Activated CD8-positive, alpha-beta memory T cell treated with anti-CD3 and anti-CD28 coated beads for 4 hours (primary cell): ENCODE results near the gene SLC2A10.

Experiments used
- DNase-seq, 2 donors: peaks; one replicate each; pipeline ENCODE4 v3.0.0-alpha.2; 2020; ENCODE audit warnings: low read depth in 2 of 2

The SLC2A10 gene

DNA sequence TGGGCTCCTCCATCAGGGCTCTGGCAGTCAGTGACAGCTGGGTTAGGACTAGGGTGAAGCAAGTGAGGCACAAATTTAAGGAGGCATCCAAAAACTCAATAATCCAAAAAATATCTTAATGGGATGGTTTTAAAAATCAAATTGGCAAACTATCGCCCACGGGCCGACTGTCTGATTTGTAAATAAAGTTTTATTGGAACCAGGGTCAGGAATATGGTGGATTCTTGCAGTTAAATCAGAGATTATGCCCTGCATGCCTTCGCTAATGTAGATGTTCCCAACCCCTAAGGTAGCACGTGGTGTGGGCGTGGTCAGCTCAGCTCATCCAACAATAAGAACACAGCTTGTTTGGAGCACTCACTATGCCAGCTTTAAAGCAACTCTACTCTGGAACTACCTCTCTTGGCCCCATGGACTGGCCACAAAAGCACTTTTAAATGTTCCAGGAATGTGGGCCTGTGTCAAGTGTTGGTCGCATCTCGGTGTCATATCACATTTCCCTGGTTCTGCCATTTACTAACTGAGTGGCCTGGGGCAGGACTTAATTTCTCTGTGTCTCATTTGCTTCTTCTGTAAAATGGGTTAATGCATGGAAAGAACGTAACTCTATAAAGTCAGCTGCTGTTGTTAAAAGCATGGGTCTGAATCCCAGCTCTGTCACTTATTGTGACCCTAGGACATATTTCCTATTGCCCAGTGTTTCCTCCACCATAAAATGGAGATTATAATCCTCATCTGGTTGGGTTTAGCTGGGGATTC lies 27.2 kb upstream of the SLC2A10 start:
- no peak for DNase-seq

DNA sequence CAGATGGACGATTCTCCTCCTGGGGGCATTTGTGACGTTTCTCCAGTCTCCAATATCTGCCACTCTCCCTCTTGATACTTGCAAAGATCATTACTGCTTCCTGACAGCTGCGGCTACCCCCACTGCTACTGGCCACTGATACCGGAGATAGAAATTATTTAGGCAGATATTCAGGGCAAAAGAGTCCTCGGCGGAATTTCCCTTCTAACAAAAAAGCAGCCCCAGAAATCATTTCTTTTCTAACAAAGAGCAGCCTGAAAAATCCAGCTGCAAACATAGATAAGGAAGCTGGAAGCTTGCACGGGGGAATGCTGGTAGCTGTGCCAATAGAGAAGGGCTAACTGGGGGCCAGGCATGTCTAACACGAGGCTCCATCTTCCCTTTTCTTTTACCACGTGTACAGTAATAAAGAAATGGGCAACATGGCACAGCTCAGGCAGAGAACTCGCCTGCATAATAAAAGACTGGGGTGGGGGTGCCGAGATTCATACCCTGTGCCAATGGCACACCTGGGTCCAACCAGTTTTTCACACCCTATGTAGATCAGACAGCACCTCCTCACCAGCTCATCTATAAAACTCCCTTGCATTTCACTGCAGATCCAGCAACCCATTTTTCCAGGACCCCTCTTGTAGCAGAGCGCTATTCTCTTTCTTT lies 26.3 kb upstream of the SLC2A10 start:
- no peak for DNase-seq

DNA sequence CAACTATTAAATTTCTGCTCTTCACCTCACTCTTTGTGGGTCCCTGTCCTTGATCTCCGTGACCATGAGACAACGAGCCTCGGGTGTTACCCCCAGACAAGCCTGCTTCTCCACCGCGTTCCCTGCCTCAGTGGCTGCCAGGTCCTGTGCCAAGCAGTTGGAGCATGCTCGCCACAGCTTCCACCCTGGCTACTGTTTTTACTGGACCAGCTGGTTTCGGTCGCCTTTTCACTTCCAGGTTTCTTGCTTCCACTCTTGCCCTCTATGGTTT lies 25.8 kb upstream of the SLC2A10 start:
- no peak for DNase-seq

DNA sequence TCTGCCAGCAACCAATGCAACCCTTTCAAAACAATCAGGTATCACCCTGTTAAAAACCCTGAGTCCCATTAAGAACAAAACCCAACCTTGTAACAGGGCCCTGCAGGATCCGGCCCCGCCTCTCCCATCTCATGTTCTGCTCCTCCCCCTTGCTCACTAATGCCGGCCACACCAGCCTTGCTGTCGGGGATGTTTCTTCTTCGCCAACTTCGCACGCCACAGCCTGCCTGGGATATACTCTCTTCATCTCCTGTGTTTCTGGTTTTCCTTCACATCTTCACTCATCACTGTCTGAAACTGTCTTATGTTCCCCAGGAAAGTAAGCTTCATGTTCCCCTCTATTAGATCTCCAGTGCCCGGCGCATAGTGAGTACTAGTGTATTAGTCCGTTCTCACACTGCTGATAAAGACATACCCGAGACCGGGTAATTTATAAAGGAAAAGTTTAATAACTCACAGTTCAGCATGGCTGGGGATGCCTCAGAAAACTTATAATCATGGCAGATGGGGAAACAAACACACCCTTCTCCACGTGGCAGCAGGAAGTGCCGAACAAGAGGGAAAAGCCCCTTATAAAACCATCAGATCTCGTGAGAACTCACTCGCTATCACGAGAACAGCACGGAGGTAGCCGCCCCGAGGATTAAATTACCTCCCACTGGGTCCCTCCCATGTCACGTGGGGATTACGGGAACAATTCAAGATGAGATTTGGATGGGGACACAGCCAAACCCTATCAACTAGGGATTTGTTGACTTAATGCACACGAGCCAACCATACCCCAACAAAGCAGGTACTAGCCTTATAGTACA lies 25.3 kb upstream of the SLC2A10 start:
- no peak for DNase-seq

DNA sequence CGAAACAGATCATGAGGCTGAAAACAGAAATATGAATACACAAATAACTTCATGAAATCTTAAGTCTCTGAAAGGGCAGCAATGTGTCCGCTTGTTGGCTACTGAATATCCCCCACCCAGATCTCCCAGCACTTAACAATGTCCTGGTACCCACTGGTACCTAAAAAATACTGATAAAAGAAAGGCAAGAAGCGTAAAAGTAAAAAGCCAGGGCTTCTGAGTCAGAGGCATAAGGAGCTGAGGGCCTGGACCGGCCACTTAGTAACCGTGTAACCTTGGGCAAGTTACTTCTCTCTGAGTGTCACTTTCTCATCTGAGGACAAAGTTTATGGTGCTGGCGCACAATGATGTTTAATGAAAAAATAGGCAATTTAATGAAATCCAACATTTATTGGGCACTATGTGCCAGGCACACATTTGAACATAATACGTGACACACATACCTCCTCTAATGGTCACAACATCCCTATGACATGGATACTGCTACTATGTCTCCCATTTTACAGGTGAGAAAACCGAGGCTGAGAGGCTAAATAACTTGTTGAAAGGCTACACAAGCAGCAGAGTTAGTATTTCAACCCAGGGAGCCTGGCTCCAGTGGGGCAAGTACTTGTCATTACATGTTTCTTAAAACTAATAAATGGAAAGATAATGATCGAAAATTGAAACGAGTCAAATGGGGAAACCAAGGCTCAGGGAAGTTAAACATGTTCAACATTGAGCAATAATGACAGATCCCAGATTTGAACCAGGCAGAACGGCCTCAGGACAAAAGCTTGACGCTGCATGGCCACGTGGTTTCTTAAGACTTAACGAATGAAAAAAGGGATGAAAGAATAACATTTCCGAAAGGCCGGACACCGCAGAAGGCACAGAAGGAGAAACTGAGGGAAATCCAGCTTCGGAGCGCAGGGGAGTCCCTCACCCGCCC lies 21.0 kb upstream of the SLC2A10 start:
- no peak for DNase-seq

DNA sequence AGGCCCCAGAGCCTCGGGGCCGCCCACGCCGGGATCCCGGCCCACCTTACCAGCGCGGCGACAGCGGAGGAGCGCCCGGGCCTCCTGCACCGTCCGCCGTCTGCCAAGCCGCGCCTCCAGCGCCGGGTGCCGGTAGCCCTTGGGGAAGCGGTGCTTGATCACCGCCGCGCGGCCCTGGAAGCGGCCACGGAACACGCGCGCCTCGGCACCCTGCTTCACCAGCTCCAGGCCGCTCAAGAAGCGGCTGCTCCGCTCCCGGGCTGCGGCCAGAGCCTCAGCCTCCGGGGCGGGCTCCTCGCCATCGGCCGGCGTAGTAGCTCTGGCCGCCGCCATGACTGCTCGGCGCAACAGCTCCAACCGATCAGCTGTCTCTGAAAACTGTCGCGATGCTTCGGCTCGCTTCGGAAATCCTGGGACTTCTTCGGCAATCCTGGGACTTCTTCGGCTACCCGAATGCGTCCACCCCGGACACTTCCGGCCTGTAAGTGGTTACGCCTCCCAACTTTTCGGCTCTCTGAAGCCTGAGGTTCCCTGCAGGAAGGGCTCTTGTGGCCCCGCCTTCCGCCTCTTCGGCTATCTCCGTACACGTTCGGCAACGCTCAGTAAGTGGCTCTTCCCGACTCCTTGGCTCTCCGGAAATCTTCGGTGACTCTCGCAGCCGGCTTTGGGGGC lies 20.2 kb upstream of the SLC2A10 start, which contains the start of gene TP53RK:
TSS of gene TP53RK (minus strand) at position 363 of the 672 bp plus-strand sequence. CDS start at position 333, 30 bp downstream.
- DNase-seq, result peak; percentile 85 to 93

DNA sequence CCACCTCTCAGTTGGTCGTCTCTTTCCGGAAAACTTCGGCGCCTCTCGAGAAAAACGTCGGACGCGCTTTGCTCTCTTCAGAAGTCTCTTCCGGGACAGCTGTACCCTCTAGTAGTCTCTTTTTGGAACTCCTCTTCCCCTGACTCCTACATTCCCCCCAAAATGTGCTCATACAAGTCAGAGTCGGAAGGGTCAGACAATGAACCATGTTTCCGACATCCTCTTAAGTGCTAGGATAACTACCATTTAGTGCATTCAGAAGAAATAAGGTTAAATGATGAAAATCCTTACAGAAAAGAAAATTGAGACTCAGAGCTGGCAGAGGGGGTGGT lies 19.7 kb upstream of the SLC2A10 start:
- no peak for DNase-seq

DNA sequence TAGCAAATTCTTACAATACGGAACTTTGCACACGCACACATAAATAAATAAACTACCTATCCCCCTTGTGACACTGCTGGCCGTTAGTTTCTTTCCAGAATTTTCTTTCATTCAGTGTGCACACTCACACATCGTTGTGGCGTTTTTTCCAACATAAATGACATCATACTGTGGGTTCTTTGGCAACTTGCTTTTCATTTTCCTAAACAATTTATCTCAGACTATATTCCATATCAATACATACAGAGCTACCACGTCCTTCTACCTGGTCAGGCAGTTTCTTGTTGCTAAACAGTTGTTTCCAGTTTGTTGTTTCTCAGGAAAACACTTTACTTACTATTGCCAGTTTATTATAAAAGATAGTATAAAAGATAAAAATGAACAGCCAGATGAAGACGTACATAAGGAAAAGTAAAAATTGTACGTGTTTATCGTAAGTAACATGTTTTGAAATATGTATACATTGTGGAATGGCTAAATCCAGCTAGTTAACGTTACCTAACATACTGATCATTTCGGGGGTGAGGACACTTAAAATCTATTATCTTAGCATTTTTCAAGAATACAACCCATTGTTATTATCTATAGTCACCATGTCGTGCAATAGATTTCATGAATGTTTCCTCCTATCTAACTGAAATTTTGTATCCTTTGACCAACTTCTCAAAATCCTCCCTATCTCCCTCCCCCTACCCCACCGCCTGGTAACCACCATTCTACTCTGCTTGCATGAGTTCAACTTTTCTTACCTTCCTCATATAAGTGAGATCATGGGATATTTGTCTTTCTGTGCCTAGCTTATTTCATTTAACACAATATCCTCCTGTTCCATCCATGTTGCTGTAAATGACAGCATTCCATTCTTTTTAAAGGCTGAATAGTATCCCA lies 19.0 kb upstream of the SLC2A10 start:
- DNase-seq, result no peak

DNA sequence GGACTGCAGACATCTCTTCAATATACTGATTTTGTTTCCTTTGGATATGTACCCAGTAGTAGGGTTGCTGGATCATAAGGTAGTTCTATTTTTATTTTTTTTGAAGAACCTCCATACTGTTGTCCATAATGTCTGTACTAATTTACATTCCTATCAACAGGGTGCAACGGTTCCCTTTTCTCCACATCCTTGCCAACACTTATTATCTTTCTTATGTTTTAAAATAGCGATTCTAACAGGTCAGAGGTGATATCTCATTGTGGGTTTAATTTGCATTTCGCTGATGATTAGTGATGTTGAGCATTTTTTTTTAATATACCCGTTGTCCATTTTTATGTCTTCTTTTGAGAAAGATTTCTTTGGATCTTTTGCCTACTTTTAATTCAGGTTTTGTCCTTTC lies 18.3 kb upstream of the SLC2A10 start:
- DNase-seq, result no peak

DNA sequence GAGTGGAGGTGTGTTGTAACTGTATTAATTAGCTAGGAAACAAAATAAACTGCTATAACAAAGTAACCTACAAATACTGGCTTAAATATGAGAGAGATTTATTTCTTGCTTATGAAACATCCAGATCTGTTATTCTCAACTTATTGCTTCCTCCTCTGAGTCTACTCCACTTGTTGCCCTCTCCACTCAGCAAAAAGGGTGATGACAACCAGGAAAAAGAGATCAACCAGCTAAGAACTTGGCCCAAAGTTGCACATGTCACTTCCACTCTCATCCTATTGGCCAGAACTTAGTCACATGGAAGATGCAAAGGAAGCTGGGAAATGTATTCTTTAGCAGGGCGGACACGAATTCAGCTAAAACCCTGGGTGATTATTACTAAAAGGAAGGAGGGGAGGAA lies 15.0 kb upstream of the SLC2A10 start:
- no peak for DNase-seq

DNA sequence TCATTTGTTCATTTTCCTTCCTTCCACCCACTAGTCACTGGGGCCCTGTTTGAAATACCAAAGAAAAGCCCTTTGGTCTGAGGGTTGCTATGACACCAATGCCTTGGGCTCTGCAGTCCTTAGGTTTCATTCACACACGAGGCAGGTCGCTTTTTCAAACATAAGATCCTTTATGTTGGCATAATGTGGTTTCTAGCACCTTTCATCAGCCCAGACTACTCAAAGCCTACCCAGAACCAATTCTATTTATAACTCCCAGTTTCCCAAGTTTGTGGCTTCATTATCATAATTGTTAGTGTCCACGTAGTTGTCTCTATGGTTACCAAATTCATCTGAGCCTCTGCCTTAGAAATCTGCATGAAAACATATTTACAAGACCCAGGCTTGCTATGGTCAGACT lies 13.6 kb upstream of the SLC2A10 start:
- no peak for DNase-seq

DNA sequence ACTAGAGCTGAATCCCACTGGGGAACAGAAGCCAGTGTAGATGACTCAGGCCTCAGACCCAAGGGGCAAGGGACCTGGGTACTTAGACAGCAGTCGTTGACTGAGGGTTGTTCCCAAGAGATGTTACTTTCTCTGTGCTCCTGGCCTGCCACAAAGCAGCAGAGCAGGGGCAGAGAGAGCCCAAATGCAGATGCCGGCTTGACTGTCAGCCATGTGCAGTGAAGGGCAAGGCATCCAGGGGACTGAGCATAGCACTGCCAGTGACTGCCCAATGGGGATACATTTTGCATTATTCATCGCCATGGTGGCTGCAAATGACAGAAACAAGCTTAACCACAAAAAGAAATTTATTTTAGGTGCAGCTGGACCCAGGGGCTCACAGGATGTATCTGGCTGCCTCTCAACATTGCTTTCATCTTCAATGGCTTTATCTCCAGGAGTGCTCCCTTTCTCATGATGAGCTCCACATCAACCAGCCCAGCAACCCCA lies 12.6 kb upstream of the SLC2A10 start:
- no peak for DNase-seq

DNA sequence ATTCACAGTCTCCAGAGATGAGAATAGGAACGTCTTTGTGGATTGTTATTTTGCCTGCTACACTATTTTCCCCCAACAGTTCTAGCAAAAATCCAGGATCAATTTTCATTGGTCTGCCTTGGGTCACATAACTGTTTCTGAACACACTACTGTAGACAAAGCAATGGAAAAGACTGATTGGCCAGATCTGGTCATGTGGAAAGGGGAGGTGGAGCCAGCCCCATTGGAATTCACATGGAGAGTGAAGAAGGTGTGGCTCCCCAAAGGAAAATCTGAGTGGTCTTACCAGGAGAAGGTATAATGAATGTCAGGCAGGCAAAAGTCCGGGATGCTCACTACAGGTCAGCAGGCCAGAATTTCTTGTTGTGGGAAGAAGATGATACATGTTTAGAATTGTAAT lies 10.7 kb upstream of the SLC2A10 start:
- no peak for DNase-seq

DNA sequence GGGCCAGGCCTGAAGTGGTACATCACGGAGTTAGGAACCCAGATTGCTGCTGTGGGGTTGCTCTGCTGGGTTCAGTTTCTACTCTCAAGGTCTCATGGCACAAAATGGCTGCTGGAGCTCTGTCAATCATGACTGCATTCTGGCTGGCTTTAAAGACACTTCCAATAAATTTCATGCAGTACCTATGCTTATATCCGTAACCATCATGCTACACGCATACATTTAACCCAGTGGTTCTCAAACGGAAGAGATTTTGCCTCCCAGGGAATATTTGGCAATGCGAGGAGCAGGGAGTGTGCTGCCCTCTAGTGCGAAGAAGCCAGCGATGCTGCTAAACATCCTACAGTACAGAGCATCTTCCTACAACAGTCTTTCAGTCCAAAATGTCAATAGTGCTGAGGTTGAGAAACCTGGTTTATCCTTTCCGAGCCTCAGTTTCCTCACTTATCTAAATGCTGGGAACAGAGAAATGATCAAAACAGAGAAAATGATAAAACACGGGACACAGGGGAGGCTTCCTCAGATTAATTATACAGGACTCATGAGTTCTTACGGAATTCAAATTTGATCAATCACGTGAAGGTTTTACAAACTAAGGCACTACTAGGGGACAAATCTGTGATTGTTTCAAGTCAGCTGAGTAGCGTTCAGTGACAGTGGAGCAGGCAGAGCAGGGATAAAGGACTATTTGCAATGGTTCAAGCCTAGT lies 9.6 kb upstream of the SLC2A10 start:
- no peak for DNase-seq

DNA sequence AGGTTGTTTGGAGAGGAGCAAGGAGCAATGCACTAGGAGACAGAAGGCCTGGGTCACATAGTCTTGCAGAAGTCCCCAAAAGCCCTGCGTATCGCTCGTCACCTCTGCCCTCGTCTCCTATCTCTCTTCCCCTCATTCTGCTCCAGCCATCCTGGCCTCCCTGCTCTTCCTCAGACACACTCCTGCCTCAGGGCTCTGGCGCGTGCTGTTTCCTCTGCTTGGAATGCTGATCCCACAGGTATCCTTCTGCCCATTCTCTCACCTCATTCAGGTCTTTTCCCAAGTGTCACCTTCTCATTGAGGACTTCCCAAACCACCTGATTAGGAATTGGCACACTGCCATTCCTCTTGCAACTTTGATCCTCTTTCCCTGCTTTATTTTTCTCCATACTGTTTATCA lies 9.0 kb upstream of the SLC2A10 start:
- DNase-seq, result no peak

DNA sequence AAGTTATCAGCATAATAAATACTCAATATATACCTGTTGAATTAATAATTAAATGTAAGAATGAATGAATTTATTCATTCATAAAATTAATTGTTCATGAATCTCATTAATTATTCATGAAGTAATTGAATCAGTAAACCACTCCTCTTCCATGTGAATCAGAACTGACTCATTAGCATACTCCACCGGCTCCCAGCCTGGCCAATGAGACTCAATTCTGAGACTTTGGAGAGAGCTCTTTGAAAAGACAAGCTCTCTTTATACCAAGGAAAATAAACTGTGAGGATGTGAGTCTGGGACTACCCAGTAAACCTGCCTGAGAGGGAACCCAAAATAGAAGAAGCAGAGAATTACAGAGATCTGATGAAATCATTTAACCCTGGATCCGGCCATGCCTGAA lies 8.4 kb upstream of the SLC2A10 start:
- no peak for DNase-seq

DNA sequence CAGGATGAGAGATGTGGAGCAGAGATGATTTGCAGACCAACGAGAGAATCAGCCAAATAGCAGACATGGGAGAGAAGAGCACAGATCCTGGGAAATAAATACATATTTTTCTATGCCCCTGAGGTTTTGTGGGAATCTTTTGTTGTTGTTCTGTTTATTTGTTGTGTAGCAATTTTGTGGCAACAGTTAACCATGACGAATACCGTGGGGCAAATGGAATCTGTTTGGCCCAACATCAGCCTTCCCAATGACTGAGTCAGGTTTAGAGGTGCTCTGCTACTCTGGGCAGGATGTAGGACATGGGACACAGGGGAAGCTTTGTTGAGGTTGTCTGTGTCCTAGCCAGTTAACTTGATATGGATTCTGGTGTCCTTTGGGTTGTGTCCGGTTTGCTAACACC lies 7.9 kb upstream of the SLC2A10 start:
- no peak for DNase-seq

DNA sequence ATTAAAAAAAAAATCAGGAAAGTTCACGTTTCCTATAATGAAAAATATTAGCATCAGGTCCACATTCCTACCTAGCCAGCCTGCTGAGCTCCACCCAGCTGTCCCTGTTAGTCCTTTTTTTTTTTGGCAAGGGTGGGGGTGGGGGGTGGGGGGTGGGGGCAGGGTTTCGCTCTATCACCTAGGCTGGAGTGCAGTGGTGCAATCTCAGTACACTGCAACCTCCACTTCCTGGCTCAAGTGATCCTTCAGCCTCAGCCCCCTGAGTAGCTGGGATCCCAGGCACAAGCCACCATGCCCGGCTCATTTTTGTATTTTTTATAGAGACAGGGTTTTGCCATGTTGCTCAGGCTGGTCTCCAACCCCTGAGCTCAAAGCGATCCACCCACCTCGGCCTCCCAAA lies 7.5 kb upstream of the SLC2A10 start:
- no peak for DNase-seq

DNA sequence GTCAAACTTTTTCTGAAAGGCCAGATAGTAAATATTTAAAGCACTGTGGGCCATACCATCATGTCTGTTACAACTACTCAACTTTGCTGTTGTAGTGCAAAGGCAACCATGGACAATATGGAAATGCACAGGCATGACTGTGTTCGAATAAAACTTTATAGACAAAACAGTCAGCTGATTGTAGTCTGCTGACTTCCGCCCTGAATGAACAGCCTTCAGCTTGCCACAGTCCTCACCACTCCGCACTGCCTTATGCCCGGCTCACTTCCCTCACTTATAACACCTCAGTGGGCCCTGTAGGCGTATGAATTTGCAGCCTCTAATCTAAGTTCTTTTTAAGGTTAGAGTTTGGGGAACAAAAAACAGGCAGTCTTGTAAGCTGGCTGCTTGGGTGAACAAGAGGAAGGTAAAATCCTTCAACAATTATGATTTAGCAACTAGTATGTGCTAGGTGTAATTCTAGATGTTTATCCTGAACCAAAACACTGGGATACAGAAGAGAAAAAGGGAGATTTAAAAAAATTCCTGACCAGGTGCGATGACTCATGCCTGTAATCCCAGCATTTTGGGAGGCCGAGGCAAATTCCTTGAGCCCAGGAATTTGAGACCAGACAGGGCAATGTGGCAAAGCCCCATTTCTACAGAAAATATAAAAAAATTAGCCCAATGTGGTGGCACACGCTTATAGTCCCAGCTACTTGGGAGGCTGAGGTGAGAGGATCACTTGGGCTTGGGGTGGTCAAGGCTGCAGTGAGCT lies 6.8 kb upstream of the SLC2A10 start:
- DNase-seq, result no peak
